Stimulated activated CD8-positive, alpha-beta memory T cell treated with anti-CD3 and anti-CD28 coated beads, Interleukin-15, amount 100 ng/mL, for 4 hours (primary cell): Measurements from ENCODE around the gene SPDEF.

Experiments
- DNase-seq, 2 donors: peaks; one replicate each; pipeline ENCODE4 v3.0.0-alpha.2; 2020; ENCODE audit warnings: low read depth in 2 of 2

Gene SPDEF

GRCh38 chr6:34583861-34584604, 27.9 kb upstream of the SPDEF start:
- DNase-seq: no peak

- no peak for DNase-seq
These were observed 27.3 kb upstream of the SPDEF start for GRCh38 chr6:34583461-34583860.

- DNase-seq: no peak
These were observed 25.4 kb upstream of the SPDEF start for GRCh38 chr6:34581561-34581920.

- no peak for DNase-seq
These were observed 24.8 kb upstream of the SPDEF start for GRCh38 chr6:34580707-34581560.

- DNase-seq: no peak
These were observed 22.5 kb upstream of the SPDEF start for GRCh38 chr6:34578445-34579262.

GRCh38 chr6:34576286-34576955, 20.3 kb upstream of the SPDEF start:
- DNase-seq: no peak

- DNase-seq: no peak
These were observed 19.2 kb upstream of the SPDEF start for GRCh38 chr6:34575326-34575725.

GRCh38 chr6:34574647-34575293, 18.6 kb upstream of the SPDEF start:
- no peak for DNase-seq

- no peak for DNase-seq
These were observed 17.5 kb upstream of the SPDEF start for GRCh38 chr6:34573567-34574183.

- DNase-seq: no peak
These were observed 16.5 kb upstream of the SPDEF start for GRCh38 chr6:34572585-34572984.

- DNase-seq: no peak
These were observed 15.9 kb upstream of the SPDEF start for GRCh38 chr6:34572021-34572420.

GRCh38 chr6:34571388-34571787, 15.3 kb upstream of the SPDEF start:
- no peak for DNase-seq

GRCh38 chr6:34570066-34570833, 14.1 kb upstream of the SPDEF start:
- DNase-seq: no peak

GRCh38 chr6:34569361-34569973, 13.3 kb upstream of the SPDEF start:
- no peak for DNase-seq

GRCh38 chr6:34568341-34569201, 12.4 kb upstream of the SPDEF start:
- no peak for DNase-seq

- DNase-seq: no peak
These were observed 10.9 kb upstream of the SPDEF start for GRCh38 chr6:34566830-34567546.

GRCh38 chr6:34565722-34566137, 9.6 kb upstream of the SPDEF start:
- DNase-seq: no peak

- no peak for DNase-seq
These were observed 8.1 kb upstream of the SPDEF start for GRCh38 chr6:34564181-34564580.
